ENCODE results near the gene PUSL1.

PUSL1 gene

GRCh38 chr1:1356796-1357401, 48.5 kb downstream of the PUSL1 start:
- DNase-seq, result no peak

- no peak for DNase-seq
Observed at GRCh38 chr1:1357871-1358432, 49.6 kb downstream of the PUSL1 start.

- DNase-seq, result no peak
Observed at GRCh38 chr1:1358433-1359271, 50.3 kb downstream of the PUSL1 start, which contains the start of gene MXRA8. Gene MXRA8 (minus strand): TSS chr1:1358555. CDS start chr1:1358504, 51 bp downstream.

- DNase-seq, result no peak
Observed at GRCh38 chr1:1359308-1359663, 50.9 kb downstream of the PUSL1 start.

- DNase-seq, result no peak
Observed at GRCh38 chr1:1359664-1360468, 51.5 kb downstream of the PUSL1 start.

GRCh38 chr1:1360506-1361169, 52.2 kb downstream of the PUSL1 start:
- DNase-seq, result peak; percentile 40 to 74
